ENCODE results near the gene PARP11.
"Not testable (repeated sequence)": the region's sequence is repeated elsewhere in the genome, so short reads cannot be mapped to it uniquely, and the experiment has no call there.

PARP11 gene

GRCh38 chr12:3882406-3882805, 9.2 kb upstream of the PARP11 start:
- FAIRE-seq, result no peak

GRCh38 chr12:3881281-3881950, 8.2 kb upstream of the PARP11 start:
- FAIRE-seq, result no peak

GRCh38 chr12:3879846-3880245, 6.6 kb upstream of the PARP11 start:
- FAIRE-seq, result no peak

GRCh38 chr12:3871356-3871755, 1.8 kb downstream of the PARP11 start:
- FAIRE-seq, result no peak

GRCh38 chr12:3869865-3870264, 3.3 kb downstream of the PARP11 start:
- FAIRE-seq, result no peak

GRCh38 chr12:3869433-3869832, 3.8 kb downstream of the PARP11 start:
- no peak for FAIRE-seq

- no peak for FAIRE-seq
Observed at GRCh38 chr12:3863756-3864155, 9.4 kb downstream of the PARP11 start.

GRCh38 chr12:3842517-3842916, 30.7 kb downstream of the PARP11 start:
- FAIRE-seq, result peak; percentile 58

- FAIRE-seq, result no peak
Observed at GRCh38 chr12:3841783-3842182, 31.4 kb downstream of the PARP11 start.

- not testable (repeated sequence) for FAIRE-seq
Observed at GRCh38 chr12:3840833-3841232, 32.4 kb downstream of the PARP11 start.

- not testable (repeated sequence) for FAIRE-seq
Observed at GRCh38 chr12:3839745-3840144, 33.5 kb downstream of the PARP11 start.

- FAIRE-seq, result not testable (repeated sequence)
Observed at GRCh38 chr12:3838701-3839548, 34.3 kb downstream of the PARP11 start.

GRCh38 chr12:3838076-3838475, 35.1 kb downstream of the PARP11 start:
- no peak for FAIRE-seq

- no peak for FAIRE-seq
Observed at GRCh38 chr12:3837049-3837448, 36.1 kb downstream of the PARP11 start.

- FAIRE-seq, result no peak
Observed at GRCh38 chr12:3836641-3837040, 36.6 kb downstream of the PARP11 start.

GRCh38 chr12:3835914-3836313, 37.3 kb downstream of the PARP11 start:
- no peak for FAIRE-seq

- no peak for FAIRE-seq
Observed at GRCh38 chr12:3834774-3835173, 38.4 kb downstream of the PARP11 start.

GRCh38 chr12:3833670-3834310, 39.4 kb downstream of the PARP11 start:
- no peak for FAIRE-seq

GRCh38 chr12:3832738-3833137, 40.5 kb downstream of the PARP11 start:
- peak; percentile 66 for FAIRE-seq

GRCh38 chr12:3828888-3829287, 44.3 kb downstream of the PARP11 start:
- FAIRE-seq, result no peak

GRCh38 chr12:3827301-3828000, 45.7 kb downstream of the PARP11 start:
- FAIRE-seq, result no peak

GRCh38 chr12:3821441-3821840, 51.8 kb downstream of the PARP11 start:
- FAIRE-seq, result no peak

- no peak for FAIRE-seq
Observed at GRCh38 chr12:3820122-3820521, 53.1 kb downstream of the PARP11 start.

Data from islet of Langerhans (tissue), 1 donor.